H9 (cell line): ENCODE results near the gene C2orf80. TPM values are rescaled to one million over a fixed set of nuclear protein-coding genes. Genes with fewer than 3 reads are reported as not detected.

ENCODE experiments used
- DNase-seq: peaks from one replicate; pipeline ENCODE4 v3.0.0-alpha.2; 2017
- H2AFZ ChIP-seq: one replicate; pipeline ENCODE4 v1.6.1; 2013; ENCODE audit warnings: mild to moderate bottlenecking, low read length, control low read depth, moderate library complexity
- H2AK5ac ChIP-seq: 2 replicates; pipeline ENCODE4 v1.6.1; 2013; ENCODE audit warnings: low read length, control low read depth, mixed read lengths; ENCODE audit not compliant: insufficient read length
- H2BK120ac ChIP-seq: one replicate; pipeline ENCODE4 v1.6.1; 2013; ENCODE audit warnings: low read depth, mild to moderate bottlenecking, low read length, control low read depth, inconsistent platforms; ENCODE audit not compliant: poor library complexity, severe bottlenecking
- H2BK12ac ChIP-seq: 2 replicates; pipeline ENCODE4 v1.6.1; 2013; ENCODE audit warnings: low read length, control low read depth, mixed read lengths, low read depth; ENCODE audit not compliant: insufficient read length
- H2BK15ac ChIP-seq: 2 replicates; pipeline ENCODE4 v1.6.1; 2013; ENCODE audit warnings: low read depth, low read length, control low read depth
- H2BK20ac ChIP-seq: one replicate; pipeline ENCODE4 v1.6.1; 2013; ENCODE audit warnings: low read depth, mild to moderate bottlenecking, low read length, control low read depth, inconsistent platforms; ENCODE audit not compliant: poor library complexity, severe bottlenecking
- H2BK5ac ChIP-seq: 2 replicates; pipeline ENCODE4 v1.6.1; 2013; ENCODE audit warnings: low read length, control low read depth, mixed read lengths; ENCODE audit not compliant: insufficient read length
- H3K14ac ChIP-seq: 2 replicates; pipeline ENCODE4 v1.6.1; 2013; ENCODE audit warnings: low read length, control low read depth; ENCODE audit not compliant: insufficient read depth
- H3K18ac ChIP-seq: 2 replicates; pipeline ENCODE4 v1.6.1; 2013; ENCODE audit warnings: low read depth, mild to moderate bottlenecking, mixed read lengths, low read length, control low read depth; ENCODE audit not compliant: insufficient read length
- H3K23ac ChIP-seq: 2 replicates; pipeline ENCODE4 v1.6.1; 2013; ENCODE audit warnings: low read length, control low read depth, mixed read lengths, low read depth; ENCODE audit not compliant: insufficient read length
- H3K23me2 ChIP-seq: 2 replicates; pipeline ENCODE4 v1.6.1; 2013; ENCODE audit warnings: low read depth, mild to moderate bottlenecking, mixed read lengths, low read length, control low read depth; ENCODE audit not compliant: insufficient read length, poor library complexity, severe bottlenecking
- H3K27ac ChIP-seq: 2 replicates; pipeline ENCODE4 v1.5.1; 2013; ENCODE audit warnings: low read length, control low read depth, mixed read lengths, low read depth; ENCODE audit not compliant: insufficient read length
- H3K27me3 ChIP-seq: 2 replicates; pipeline ENCODE4 v1.6.1; 2013; ENCODE audit warnings: low read length, control low read depth, inconsistent platforms; ENCODE audit not compliant: insufficient read depth
- H3K4ac ChIP-seq: 2 replicates; pipeline ENCODE4 v1.6.1; 2013; ENCODE audit warnings: low read depth, mild to moderate bottlenecking, control low read depth, inconsistent platforms, low read length, moderate library complexity
- H3K4me1 ChIP-seq: 2 replicates; pipeline ENCODE4 v1.6.1; 2013; ENCODE audit warnings: low read length, control low read depth, inconsistent platforms; ENCODE audit not compliant: insufficient read depth
- H3K4me2 ChIP-seq: 2 replicates; pipeline ENCODE4 v1.6.1; 2013; ENCODE audit warnings: low read length, control low read depth, mixed read lengths; ENCODE audit not compliant: insufficient read length, insufficient read depth
- H3K56ac ChIP-seq: 2 replicates; pipeline ENCODE4 v1.6.1; 2013; ENCODE audit warnings: low read depth, mild to moderate bottlenecking, mixed read lengths, low read length, control low read depth; ENCODE audit not compliant: insufficient read length
- H3K79me1 ChIP-seq: 2 replicates; pipeline ENCODE4 v1.6.1; 2013; ENCODE audit warnings: low read depth, mild to moderate bottlenecking, moderate library complexity, low read length, control low read depth, inconsistent platforms; ENCODE audit not compliant: insufficient read depth, poor library complexity, severe bottlenecking
- H3K79me2 ChIP-seq: 2 replicates; pipeline ENCODE4 v1.6.1; 2013; ENCODE audit warnings: low read length, control low read depth, inconsistent platforms; ENCODE audit not compliant: insufficient read depth
- H3K9ac ChIP-seq: 2 replicates; pipeline ENCODE4 v1.6.1; 2013; ENCODE audit warnings: low read length, control low read depth, mixed read lengths; ENCODE audit not compliant: insufficient read length; ENCODE audit errors: extremely low read depth
- H3K9me3 ChIP-seq: one replicate; pipeline ENCODE4 v1.6.1; 2013; ENCODE audit warnings: low read depth, low read length, inconsistent platforms; ENCODE audit not compliant: control insufficient read depth
- H3T11ph ChIP-seq: one replicate; pipeline ENCODE4 v1.6.1; 2013; ENCODE audit warnings: mild to moderate bottlenecking, low read length, control low read depth, inconsistent platforms
- H4K20me1 ChIP-seq: one replicate; pipeline ENCODE4 v1.6.1; 2013; ENCODE audit not compliant: control insufficient read depth, insufficient read length, insufficient read depth
- H4K5ac ChIP-seq: 2 replicates; pipeline ENCODE4 v1.6.1; 2013; ENCODE audit warnings: low read depth, mild to moderate bottlenecking, mixed read lengths, low read length, control low read depth; ENCODE audit not compliant: insufficient read length
- H4K8ac ChIP-seq: replicated peaks from 2 replicates; pipeline ENCODE4 v1.6.1; 2013; ENCODE audit warnings: low read length, control low read depth, mixed read lengths, low read depth; ENCODE audit not compliant: insufficient read length
- H4K91ac ChIP-seq: 2 replicates; pipeline ENCODE4 v1.6.1; 2013; ENCODE audit warnings: low read depth, mild to moderate bottlenecking, moderate library complexity, mixed read lengths, low read length, control low read depth; ENCODE audit not compliant: insufficient read length
- H3K27ac Mint-ChIP-seq, 3 experiments: 2 replicates in 2 of 3; 3 replicates in 1 of 3; pipeline ENCODE4 v1.8.0; 2020 to 2021; ENCODE audit warnings: mixed read lengths in 3 of 3, mild to moderate bottlenecking in 1 of 3, moderate library complexity in 1 of 3
- H3K27me3 Mint-ChIP-seq: 2 replicates; pipeline ENCODE4 v1.8.0; 2021; ENCODE audit warnings: low read depth, mild to moderate bottlenecking, moderate library complexity, mixed read lengths
- H3K36me3 Mint-ChIP-seq, 3 experiments: 2 replicates in 2 of 3; 3 replicates in 1 of 3; pipeline ENCODE4 v1.8.0; 2020 to 2021; ENCODE audit warnings: low read depth in 3 of 3, mixed read lengths in 3 of 3; ENCODE audit not compliant: insufficient read depth in 1 of 3
- H3K4me1 Mint-ChIP-seq, 2 experiments: 2 replicates each; pipeline ENCODE4 v1.8.0; 2020; ENCODE audit warnings: mixed read lengths in 2 of 2
- H3K4me3 Mint-ChIP-seq, 2 experiments: 2 replicates in 1 of 2; 3 replicates in 1 of 2; pipeline ENCODE4 v1.8.0; 2020 to 2021; ENCODE audit warnings: mild to moderate bottlenecking in 2 of 2, mixed read lengths in 2 of 2, moderate library complexity in 1 of 2
- H3K9me3 Mint-ChIP-seq, 2 experiments: 2 replicates in 1 of 2; 3 replicates in 1 of 2; pipeline ENCODE4 v1.8.0; 2020; ENCODE audit warnings: mild to moderate bottlenecking in 2 of 2, mixed read lengths in 2 of 2, moderate library complexity in 1 of 2
- CTCF ChIP-seq: fragments of 200-600 bp; sonication (generic); conservative IDR thresholded peaks from 3 replicates; pipeline ENCODE4 v1.8.0; 2021; ENCODE audit warnings: antibody characterized with exemption, mild to moderate bottlenecking
- WGBS: extraction: QIAGEN DNeasy Blood & Tissue Kit; methylation state at CpG from one replicate; pipeline ENCODE4 v1.1.7; 2013; ENCODE audit warnings: missing lambda C conversion rate, low lambda C conversion rate, mixed read lengths; ENCODE audit not compliant: insufficient read length; ENCODE audit errors: extremely low coverage; 5-methylcytosine and 5-hydroxymethylcytosine counted together
- total RNA-seq: library from RNA; stranded (reverse); gene quantifications from 2 replicates; pipeline ENCODE4 v1.2.1, GENCODE V29; 2021

The C2orf80 gene
- total RNA-seq, 1 experiment from 2014 or later, result not detected

- H3K9me3 Mint-ChIP-seq, result peaks cover 2 to 3% of the 10 kb centered on the region in 2 experiments; a peak in 2 of 5 replicates
- no peak overlapping the region for H4K91ac ChIP-seq
- DNase-seq, result no peak
- H2BK5ac ChIP-seq, result no peak overlapping the region
- no peak overlapping the region for H3K18ac ChIP-seq
- H4K5ac ChIP-seq, result no peak overlapping the region
- H3K27me3 Mint-ChIP-seq, result no peaks in the 10 kb centered on the region
- no peak overlapping the region for H2AK5ac ChIP-seq
- H4K20me1 ChIP-seq, result no peaks in the 10 kb centered on the region
- no peaks in the 10 kb centered on the region for H3K4me1 ChIP-seq
- H2BK12ac ChIP-seq, result no peak overlapping the region
- WGBS, result no CpG with 5 or more reads among the region's 12 CpGs
- H3K4me2 ChIP-seq, result no peak overlapping the region
- H2BK120ac ChIP-seq, result no peak overlapping the region
- no peak overlapping the region for H3K4me3 Mint-ChIP-seq
- no peaks in the 10 kb centered on the region for H3K79me1 ChIP-seq
- H3K36me3 Mint-ChIP-seq, result no peaks in the 10 kb centered on the region; a peak in 1 of 7 replicates
- H3K9me3 ChIP-seq, result no peaks in the 10 kb centered on the region
- no peak for TF ChIP-seq CTCF
- no peak overlapping the region for H3K27ac Mint-ChIP-seq
- H3K56ac ChIP-seq, result no peak overlapping the region
- no peak overlapping the region for H3K9ac ChIP-seq
- H3K23me2 ChIP-seq, result no peaks in the 10 kb centered on the region
- no peak overlapping the region for H3K4ac ChIP-seq
- no peak overlapping the region for H2BK20ac ChIP-seq
- H2BK15ac ChIP-seq, result no peak overlapping the region
- H4K8ac ChIP-seq, result no peak overlapping the region
- no peak overlapping the region for H3T11ph ChIP-seq
- no peak overlapping the region for H2AFZ ChIP-seq
- H3K14ac ChIP-seq, result no peak overlapping the region
- H3K23ac ChIP-seq, result no peak overlapping the region
- no peak overlapping the region for H3K27ac ChIP-seq
- no peaks in the 10 kb centered on the region for H3K4me1 Mint-ChIP-seq
- no peaks in the 10 kb centered on the region for H3K27me3 ChIP-seq
- H3K79me2 ChIP-seq, result no peaks in the 10 kb centered on the region
Observed at GRCh38 chr2:208128136-208128535, 61.7 kb downstream of the C2orf80 start.
